DMS79 treated with DMSO at 0.1 percent for 48 hours (cell line): Measurements from ENCODE around the gene CADM2.

Experiments used
- DNase-seq: peaks from one replicate; lab custom pipeline; 2025; lab: John Stamatoyannopoulos, UW

Gene CADM2

GRCh38 chr3:85572426-85572825 lies 613.6 kb downstream of the CADM2 start:
- DNase-seq = no peak

- no peak for DNase-seq
Measured at GRCh38 chr3:85572978-85573377, 614.2 kb downstream of the CADM2 start.

GRCh38 chr3:85574006-85574705 lies 615.4 kb downstream of the CADM2 start:
- no peak for DNase-seq

- no peak for DNase-seq
Measured at GRCh38 chr3:85576091-85576690, 617.4 kb downstream of the CADM2 start.

- no peak for DNase-seq
Measured at GRCh38 chr3:85576697-85577200, 618.0 kb downstream of the CADM2 start.

- no peak for DNase-seq
Measured at GRCh38 chr3:85584779-85585356, 626.1 kb downstream of the CADM2 start.

GRCh38 chr3:85586018-85586417 lies 627.2 kb downstream of the CADM2 start:
- no peak for DNase-seq

GRCh38 chr3:85589145-85589544 lies 630.4 kb downstream of the CADM2 start:
- DNase-seq = no peak

- DNase-seq = no peak
Measured at GRCh38 chr3:85591451-85591850, 632.7 kb downstream of the CADM2 start.

GRCh38 chr3:85592256-85592655 lies 633.5 kb downstream of the CADM2 start:
- DNase-seq = no peak

GRCh38 chr3:85594676-85595075 lies 635.9 kb downstream of the CADM2 start:
- DNase-seq = no peak

GRCh38 chr3:85603378-85603777 lies 644.6 kb downstream of the CADM2 start:
- DNase-seq = no peak

- DNase-seq = no peak
Measured at GRCh38 chr3:85604641-85605040, 645.9 kb downstream of the CADM2 start.

- DNase-seq = no peak
Measured at GRCh38 chr3:85605066-85605465, 646.3 kb downstream of the CADM2 start.

GRCh38 chr3:85626662-85627061 lies 667.9 kb downstream of the CADM2 start:
- no peak for DNase-seq

- DNase-seq = no peak
Measured at GRCh38 chr3:85627932-85628331, 669.1 kb downstream of the CADM2 start.

- no peak for DNase-seq
Measured at GRCh38 chr3:85631070-85631469, 672.3 kb downstream of the CADM2 start.

GRCh38 chr3:85632921-85633320 lies 674.1 kb downstream of the CADM2 start:
- no peak for DNase-seq

- no peak for DNase-seq
Measured at GRCh38 chr3:85652360-85652759, 693.6 kb downstream of the CADM2 start.

- DNase-seq = no peak
Measured at GRCh38 chr3:85660451-85660850, 701.7 kb downstream of the CADM2 start.

GRCh38 chr3:85662462-85662861 lies 703.7 kb downstream of the CADM2 start:
- no peak for DNase-seq

- DNase-seq = no peak
Measured at GRCh38 chr3:85667744-85668143, 709.0 kb downstream of the CADM2 start.

- DNase-seq = no peak
Measured at GRCh38 chr3:85670634-85671205, 711.9 kb downstream of the CADM2 start.
